Inferior parietal cortex (tissue), 1 donor: Measurements from ENCODE around the gene KCNJ1.

Experiments used
- DNase-seq: peaks from one replicate; pipeline ENCODE4 v3.0.0-alpha.2; 2016; ENCODE audit errors: extremely low spot score

The KCNJ1 gene

DNA sequence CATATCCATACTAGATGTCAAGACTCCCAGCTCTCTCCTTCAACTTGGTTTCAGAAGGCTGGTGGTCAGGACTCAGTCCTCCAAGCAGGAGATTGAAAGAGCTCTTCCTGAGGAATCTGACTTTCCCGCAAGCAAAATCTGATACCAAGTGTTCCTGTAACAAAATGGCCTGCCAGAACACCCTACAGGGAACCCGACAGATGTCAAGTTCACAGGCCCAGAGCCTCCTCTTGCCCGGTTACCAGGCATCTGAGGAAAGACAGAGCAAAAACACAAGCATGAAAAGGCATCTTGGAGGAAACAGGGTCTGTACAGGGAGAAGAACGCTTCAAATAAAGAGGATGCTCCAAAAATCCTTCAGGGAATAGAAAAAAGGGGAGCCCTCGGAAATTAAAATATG, 15.4 kb upstream of the KCNJ1 start:
- DNase-seq, result no peak

DNA sequence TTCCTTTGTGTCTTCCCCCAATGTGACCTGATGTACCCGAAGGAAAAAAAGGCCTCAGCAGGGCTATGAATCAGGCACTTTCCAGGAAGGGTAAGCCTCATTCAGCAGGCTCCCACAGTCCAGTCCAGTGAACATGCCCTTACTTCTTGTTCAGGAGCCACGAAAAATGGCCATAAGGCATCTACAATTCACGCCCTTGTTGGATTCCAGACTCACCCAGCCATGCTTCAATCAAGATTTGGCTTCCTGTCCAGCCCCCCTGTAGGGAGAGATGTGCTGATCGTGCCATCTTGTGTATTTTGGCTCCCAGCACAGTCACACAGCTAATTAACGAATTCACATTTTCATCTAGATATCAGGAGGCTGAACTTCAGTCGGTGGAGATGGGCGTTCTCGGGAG, 14.1 kb upstream of the KCNJ1 start:
- no peak for DNase-seq

DNA sequence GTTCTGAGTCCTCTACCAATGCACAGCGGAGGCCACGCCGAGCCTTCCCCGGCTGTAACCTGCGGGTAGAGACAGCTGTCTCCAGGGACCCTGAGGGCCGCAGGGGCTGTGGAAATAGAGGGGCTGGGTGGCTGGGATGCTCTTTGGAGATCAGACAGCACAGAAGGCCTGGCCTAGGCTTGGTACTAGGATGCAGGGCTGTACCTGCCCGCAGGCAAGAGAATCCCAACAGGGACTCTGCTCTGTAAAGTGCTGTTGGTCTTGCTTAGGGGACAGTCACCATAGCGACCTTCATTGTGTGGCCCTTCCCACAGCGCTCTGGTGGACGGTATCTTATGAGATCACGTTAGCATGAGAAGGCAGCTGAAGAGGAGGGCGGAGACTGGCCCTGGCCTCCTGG, 12.7 kb upstream of the KCNJ1 start:
- DNase-seq, result no peak

DNA sequence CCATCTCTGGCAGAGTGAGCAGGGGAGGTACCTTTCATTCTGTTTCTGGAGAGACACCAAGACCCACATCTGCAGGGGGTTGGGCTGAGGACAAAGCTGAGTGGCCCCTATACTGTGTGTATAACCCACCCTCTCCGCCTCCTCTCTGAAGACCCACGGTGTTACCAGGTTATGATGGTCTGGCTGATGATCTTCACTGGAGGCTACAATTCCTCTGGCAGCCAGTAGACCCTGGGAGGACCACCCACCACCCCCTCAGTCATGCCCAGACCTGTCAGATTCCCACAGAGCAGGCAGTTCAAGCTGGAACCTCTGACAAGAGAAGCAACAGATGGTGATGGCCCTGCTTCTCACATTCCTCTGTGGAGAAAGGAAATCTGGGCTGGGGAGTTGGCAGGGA, 11.4 kb upstream of the KCNJ1 start:
- DNase-seq, result no peak

DNA sequence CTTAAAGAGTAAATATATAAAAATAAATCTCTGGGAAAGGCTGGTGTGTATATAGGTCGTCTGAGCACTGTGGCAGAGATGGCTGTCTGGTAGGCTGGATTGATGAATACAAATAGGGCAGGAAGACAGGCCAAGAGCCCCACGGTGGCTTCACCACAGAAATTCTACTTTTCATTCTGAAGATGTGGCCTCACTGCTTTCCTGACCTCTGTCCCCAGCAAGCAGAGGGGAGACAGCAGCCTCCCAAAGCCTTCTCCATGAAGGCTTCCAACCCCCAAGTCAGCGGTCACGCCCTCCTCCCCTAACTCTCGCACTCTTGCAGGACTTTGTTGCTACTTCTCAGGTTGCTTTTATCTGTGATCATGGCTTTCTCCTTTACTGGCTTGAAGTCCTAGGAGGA, 10.6 kb upstream of the KCNJ1 start:
- no peak for DNase-seq

DNA sequence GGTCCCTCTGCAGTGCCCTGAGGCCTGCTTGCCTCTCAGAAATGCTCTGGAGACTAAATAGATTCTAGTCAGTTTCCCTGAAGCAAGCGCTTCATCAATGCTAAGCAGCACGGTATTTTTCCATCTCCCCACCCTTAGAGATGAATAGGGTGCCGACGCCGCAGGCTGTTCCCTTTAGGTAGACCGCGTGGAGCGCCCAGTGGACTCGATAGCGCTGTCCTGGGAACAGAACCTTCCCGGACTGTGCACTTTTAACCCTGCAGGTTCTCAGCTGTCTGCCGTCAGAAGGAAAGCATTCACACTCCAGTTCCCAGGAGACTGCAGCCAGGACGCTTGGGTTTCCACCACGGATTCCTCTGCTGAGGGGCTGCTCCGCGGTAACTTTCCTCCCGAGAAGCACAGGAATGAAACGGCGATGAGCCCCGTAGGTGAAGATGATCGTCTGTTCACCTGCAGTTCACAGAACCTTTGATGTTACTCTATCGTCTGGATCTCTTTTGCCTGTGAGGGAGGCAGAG, 9.1 kb upstream of the KCNJ1 start:
- DNase-seq, result no peak

DNA sequence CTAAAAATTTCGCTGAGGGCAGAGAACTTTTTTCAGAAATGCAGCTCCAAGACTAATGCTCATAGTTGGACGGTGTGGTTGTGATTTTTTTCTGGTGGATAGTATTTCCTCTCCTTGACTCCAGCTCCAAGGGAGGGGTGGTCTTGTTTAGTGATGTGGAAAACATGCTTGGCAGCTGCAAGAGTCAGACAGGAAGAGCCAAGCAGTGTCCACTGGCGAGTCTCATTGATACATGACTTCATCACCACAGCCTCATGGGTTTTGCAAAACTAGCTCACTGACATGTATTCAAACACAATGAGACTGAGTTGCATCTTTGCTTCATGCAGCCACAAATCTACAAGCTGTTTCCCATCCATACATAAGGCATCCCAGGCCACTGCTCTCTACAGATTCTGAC, 7.3 kb upstream of the KCNJ1 start:
- no peak for DNase-seq

DNA sequence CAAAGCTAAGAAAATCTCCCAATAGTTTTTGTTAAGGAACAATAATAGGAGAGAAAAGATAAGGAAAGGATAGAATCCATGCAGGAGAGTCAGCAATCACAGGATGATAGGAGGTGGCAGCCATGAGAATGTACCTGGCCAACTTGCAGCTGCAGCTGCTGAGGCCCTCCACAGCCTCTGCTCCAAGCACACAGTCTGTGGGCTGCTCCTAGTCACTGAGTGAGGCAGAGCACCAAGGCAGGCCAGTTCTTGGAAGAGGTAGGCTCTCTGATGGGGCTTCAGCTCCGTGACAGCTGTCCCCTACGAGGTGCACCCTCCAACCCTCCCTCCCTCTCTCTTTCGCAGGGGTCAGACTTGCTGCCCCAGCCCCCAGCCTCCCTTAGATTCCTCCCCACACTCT, 5.5 kb upstream of the KCNJ1 start:
- no peak for DNase-seq

DNA sequence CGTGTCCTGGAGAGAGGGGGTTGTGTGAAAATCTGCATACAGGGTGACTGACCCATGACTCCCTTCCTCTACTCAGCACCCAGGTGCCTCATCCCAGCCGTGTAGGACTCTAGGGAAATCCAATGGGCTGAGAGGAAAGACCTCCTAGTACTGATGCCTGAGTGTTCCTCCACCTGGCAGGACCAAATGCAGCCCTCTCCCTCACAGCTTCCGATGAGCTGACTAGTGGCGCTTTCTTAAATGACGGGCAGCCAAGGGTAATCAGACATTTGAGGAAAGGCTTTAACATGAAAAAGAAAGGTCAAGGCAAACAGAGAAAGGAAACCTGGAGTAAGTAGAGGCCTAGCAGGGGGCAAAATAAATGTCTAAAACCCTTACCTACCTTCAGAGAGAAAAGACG, 5.0 kb upstream of the KCNJ1 start:
- DNase-seq, result no peak

DNA sequence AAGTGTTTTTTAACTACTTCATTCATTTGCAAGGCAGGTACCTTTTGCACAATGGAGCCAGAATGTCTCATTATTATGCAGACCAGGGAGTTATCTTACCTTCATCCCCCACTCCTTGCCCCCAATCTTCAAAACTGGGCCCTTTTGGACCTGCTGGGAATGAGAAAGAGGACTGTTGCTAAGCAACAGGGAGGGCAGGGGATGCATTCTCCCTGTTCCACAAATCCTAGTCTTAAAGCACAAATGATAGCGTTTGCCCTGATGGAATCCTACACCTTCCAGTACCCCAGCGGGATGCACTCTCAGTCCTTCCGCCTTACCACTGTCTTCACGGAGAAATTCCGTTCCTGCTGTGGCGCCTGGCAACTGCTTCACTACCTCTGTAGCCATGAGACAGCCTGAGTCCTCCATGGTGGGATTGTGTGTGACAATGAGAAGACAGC, 4.1 kb upstream of the KCNJ1 start:
- no peak for DNase-seq

DNA sequence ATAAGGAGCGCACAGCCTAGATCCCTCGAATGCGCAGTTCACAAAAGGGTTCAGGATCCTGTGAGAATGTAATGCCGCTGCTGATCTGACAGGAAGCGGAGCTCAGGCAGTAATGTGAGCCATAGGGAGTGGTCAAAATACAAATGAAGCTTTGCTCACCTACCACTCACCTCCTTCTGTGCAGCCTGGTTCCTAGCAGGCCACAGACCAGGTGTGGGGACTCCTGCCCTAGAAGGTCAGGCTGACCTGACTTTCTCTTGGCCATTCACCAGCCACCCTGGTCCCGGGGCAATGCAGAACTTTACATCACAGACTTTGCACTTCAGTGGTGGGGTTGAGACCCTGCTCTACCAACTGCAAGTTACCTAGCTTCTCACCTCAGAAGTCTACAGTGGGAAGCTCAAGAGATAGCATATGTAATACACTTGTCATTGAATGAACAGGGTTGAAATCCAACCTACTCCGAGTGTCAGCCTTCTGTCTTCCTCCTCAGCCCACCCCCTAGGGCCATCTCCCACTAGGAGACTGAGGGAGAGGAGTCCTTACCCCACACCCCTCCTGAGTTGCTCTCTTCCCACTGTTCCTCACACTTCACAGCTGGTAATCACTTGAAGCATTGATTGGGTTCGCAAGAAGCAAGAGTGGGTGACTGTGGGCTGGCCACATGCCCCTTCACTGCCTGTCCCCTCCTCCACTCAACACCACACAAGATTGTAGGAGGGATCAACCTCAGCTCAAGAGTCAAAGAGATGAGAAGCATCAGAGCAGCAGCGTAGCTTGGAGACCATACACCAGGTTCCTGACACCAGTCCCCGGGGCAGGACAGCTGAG, 2.0 kb upstream of the KCNJ1 start:
- no peak for DNase-seq

DNA sequence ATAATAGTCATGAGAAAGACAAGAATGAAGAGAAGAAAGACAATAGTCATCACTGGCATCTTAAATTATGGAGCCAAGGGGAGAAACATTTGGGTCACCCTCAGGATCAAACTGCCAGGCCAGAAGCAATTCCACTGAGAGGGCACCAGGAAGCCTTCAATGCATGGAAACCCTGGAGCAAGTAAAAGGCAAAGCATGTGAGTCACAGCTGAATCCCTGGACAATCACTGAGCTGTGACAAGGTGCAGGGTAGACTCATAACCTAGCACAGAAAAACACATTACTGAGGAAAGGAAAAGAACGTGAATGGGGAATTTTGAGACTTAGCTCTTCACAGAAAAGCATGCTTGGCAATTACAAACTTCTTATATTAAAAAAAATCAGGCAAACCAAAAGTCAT, 1.6 kb downstream of the KCNJ1 start:
- no peak for DNase-seq

DNA sequence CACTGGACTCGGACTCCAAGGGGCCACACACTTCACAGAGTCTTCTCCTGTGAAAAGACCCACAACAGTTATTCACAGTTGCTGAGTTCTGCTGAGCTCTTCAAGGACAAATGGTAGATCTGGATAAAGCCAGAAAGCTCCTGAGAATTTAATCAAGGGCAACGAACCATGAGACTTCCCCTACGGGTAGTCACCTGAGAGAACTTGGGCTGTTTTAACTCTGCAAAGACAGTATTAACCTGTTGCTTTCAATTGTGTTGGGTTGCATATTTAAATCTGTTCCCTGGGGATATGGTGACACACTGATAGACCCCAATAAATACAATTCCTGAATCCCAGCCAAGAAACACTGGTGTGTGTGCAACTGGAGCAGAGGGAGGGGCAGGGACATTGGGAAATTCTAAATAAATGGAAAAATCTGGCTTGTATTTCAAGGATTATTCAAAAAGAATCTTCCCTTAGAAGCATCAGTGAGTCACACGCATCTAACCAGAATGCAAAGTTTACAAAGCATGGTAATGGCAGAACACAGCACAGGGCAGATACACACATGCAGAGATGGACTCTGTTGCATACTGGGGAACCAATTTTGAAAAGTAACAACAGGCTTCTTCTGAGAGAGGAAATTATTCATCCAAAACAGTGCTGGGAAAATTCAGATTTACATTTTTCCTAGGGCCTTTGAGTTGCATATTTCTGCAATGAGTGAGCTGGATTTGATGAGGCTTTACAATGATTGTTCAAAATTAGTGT, 4.0 kb downstream of the KCNJ1 start:
- DNase-seq, result no peak

DNA sequence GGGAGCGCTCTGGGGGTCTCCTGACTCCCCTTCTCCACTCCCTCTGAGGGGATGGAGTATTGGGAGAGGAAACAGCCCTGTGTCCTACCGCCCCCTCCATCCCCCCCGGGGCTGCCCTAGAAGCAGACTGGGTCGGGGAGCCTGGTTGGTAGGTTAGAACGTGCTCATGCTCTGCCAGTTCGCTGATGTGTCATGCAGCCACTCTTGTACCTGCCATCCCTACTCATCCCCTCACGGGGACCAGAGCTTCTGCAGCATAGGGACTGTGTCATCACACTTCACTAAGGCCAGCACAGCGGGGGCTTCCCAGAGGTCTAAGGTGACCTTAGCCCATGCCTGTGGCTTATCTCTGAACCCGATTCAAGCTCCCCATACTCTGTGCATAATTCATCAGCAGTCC, 4.7 kb downstream of the KCNJ1 start:
- DNase-seq, result no peak

DNA sequence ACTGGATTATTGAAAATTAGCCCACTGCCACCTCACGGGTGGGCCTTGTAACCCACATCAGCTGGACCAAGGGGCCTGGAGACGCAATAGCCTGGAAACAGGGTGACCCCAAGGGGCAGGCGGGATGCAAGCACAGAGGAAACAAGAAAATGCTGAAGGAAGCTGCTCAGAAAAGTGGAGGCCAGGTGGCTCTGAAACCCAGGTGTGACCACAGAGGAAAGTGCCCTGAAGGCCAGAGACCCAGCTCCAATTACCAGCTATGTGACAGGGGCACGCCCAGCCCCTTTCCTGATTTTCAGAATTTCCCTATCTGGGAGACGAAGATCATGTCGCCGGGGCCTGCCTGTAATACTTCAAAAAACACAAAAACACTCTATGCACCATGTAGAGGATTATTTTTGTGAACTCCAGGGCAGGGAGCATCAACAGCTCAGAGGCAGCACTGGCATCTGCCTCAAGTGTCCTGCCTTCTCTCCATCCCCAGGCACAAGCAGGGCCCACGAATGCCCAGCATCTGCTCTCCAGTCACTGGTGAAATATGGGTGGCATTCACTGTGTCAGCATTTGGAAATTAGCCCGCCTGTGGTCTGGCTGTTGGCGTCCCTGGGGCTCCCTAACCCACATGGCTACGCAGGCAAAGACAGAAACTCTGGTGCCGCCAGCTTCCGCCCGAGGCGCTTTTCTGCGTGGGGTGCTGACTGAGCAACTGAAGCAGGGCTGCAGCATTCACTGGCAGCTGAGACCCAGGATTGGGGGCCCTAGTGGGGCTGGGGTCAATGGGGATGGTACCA, 6.3 kb downstream of the KCNJ1 start:
- DNase-seq, result no peak

DNA sequence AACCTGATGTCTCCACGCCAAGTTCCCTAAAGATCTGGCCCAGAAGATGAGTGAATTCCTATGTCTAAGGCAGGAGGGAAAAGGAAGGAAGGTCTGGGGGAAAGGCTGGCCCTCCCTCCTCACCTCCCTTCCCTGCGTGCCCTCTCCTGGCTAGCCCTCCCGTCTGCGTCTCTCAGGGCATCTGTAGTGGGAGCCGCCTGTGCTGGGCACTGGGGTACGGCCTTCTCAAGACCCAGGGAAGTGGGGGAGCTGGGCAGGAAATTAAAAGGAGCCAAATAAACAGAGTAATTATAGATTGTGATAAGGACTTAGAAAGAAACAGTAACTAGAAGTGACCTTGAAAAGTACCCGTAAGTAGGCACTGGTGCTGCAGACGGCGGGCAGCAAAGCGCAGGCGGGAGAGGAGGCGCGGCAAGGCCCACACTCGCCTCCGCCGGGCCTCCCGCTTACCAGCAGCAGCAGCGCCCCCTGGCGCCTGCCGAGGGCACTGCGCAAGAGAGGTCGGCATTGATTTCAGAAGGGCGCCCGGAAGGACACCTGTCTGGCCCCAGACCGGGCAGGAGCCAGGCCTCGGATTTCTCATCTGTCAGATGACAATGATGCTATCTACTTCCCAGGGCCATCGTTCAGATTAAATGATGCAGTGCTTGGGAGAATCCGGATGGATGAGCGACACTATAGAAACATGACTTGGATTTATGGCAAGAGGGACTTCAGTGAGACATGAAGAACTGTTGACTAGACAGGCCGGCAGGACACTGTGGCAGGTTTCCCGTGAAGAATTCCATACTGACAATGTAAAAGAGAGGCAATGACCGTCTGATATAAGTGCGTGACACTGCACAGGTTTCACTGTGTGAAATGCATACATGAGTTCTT, 7.3 kb downstream of the KCNJ1 start:
- peak; percentile 16 for DNase-seq

DNA sequence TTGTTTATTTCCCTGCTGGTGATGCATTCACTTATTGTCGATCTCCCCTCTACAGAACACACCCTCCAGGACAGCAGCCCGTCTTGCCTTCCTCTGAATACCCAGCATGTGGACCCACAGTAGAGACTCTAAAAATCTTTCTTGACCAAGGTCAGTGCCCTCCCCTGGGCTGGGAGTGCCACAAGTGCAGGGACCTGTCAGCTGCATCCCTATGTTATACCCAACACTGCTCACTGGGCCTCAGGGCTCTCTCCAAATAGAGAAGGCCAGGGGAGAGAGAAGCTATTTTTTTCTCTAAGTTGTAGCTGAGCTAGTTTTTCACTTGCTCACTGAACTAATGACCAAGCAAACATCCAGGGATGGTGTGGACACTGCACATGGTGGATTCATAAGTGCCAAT, 9.8 kb downstream of the KCNJ1 start:
- no peak for DNase-seq

DNA sequence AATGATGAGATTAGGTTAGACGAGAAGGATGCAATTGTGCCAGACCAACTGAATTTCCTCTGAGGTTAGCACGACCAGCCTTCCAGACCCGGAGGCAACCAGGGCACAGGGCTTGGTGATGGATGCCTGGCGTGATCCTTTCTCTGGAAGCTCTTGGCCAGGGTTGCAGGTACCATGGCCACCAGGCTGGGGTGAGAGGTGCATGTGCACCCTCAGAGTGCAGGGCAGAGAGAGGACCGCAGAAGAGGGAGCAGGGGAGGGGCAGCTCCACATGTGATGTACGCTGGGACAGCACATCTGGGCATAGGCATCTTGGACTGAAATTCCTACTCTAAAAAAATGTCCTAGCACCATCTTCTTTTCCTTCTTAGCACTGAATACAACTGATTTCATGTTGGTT, 10.9 kb downstream of the KCNJ1 start:
- no peak for DNase-seq

DNA sequence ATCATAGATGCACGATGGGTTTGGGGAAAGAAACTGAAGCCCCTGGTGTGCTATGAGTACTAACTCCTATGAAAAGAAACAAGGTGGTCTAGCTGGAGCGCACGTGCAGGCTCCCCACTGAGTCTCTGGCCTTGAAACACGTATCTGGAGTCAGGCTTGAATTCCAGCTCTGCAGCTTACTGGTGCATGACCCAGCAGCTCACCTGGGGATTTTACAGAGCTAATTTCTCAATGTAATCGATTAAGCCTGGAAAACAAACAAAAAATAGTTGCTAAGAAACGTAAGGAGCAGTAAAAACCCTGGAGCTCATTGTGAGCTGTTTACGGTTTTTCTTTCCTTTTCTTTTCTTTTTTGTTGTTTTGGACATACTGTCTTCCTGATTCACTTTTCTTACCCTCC, 12.3 kb downstream of the KCNJ1 start:
- DNase-seq, result no peak

DNA sequence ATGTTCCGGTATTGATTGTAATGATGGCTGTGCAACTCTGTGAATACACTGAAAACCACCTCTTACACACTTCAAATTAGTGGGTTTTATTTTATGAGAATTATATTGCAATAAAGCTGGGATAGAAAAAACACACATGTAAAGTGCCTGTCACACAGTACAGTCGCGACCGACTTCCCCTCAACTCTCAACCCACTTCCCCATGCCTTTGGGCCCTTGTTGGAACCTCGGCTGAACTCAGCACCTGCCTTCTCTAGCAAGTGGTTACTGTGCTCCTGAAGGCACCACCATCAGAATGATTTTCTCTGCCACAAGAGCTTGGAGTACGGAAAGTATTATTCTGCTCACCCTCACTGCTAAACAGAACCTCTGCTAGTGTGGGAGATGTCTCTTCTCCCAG, 13.5 kb downstream of the KCNJ1 start:
- no peak for DNase-seq

DNA sequence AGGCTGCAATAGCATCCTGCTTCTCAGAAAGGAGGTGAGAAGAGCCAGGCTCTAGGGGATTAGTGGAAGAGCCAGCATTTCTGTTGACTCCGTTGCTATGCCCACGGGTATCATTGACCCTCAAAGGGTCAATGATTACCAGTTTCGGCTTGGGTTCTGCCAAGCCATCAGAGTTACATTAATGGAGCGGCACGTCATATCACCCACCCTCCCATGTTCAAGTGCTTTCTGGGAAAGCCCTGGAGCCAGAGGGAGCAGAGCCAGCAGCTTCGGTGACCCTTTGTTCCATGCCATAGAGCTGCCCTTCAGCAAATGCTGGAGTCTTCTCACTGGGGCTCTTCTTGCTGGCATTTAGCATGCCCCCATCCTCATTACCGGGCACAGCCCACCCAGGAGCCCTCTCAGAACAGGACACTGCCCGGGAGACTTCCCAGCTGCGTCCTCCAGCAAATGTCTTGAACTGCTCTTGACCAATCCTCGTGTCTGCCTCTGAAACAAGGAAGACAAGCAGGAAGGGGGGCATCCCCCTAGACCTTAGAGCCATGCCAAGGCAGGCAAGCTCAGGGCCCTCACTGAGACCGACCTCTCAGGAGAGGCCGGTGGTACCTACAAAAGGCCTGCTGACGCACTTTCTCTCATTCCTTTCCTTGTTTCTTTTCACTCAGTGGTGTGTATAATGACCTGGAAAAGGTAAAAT, 14.6 kb downstream of the KCNJ1 start:
- DNase-seq, result no peak
